K562 (cell line): ENCODE data around the gene NECTIN1. TPM values are rescaled to one million over a fixed set of nuclear protein-coding genes. Genes with fewer than 3 reads are reported as not detected.

ENCODE experiments used
- ATF1 ChIP-seq, 2 experiments: fragments of 450-650 bp in 1 of 2; IDR thresholded peaks; 2 replicates each; pipeline ENCODE4 v1.6.1; 2016; ENCODE audit warnings: missing compliant biosample characterization in 1 of 2, missing genetic modification characterization in 1 of 2
- ATF2 ChIP-seq: sonication (generic); formaldehyde crosslinking; IDR thresholded peaks from 2 replicates; pipeline ENCODE4 v1.8.1; 2022; ENCODE audit warnings: missing genetic modification reagents
- CLOCK ChIP-seq: fragments of 250-450 bp; sonication (Bioruptor Pico); IDR thresholded peaks from 2 replicates; pipeline ENCODE4 v1.4.0; 2020; ENCODE audit warnings: mild to moderate bottlenecking, moderate library complexity, borderline replicate concordance
- E2F5 ChIP-seq: sonication (generic); formaldehyde crosslinking; IDR thresholded peaks from 2 replicates; pipeline ENCODE4 v1.8.0; 2022; ENCODE audit warnings: mild to moderate bottlenecking, missing genetic modification reagents
- ETV1 ChIP-seq: fragments of 450-650 bp; conservative IDR thresholded peaks from 2 replicates; pipeline ENCODE4 v1.6.1; 2016; ENCODE audit warnings: missing genetic modification characterization, control low read depth, low read depth, missing compliant biosample characterization
- GTF2A2 ChIP-seq: IDR thresholded peaks from 2 replicates; pipeline ENCODE4 v1.6.1; 2016; ENCODE audit warnings: mild to moderate bottlenecking, missing genetic modification characterization, missing compliant biosample characterization
- HNRNPK ChIP-seq: fragments of 200-400 bp; formaldehyde crosslinking; IDR thresholded peaks from one replicate; pipeline ENCODE4 v1.6.1; 2018; ENCODE audit warnings: mild to moderate bottlenecking, low read depth, low read length; ENCODE audit not compliant: poor library complexity, severe bottlenecking
- ILF3 ChIP-seq: fragments of 450-650 bp; IDR thresholded peaks from 2 replicates; pipeline ENCODE4 v1.6.1; 2018; ENCODE audit warnings: antibody characterized with exemption, mild to moderate bottlenecking, moderate library complexity, borderline replicate concordance
- KLF16 ChIP-seq: IDR thresholded peaks from 2 replicates; pipeline ENCODE4 v1.6.1; 2016; ENCODE audit warnings: antibody characterized with exemption
- MEF2A ChIP-seq: IDR thresholded peaks from 2 replicates; pipeline ENCODE4 v1.6.1; 2011; ENCODE audit warnings: low read depth, mild to moderate bottlenecking, low read length, moderate library complexity; ENCODE audit not compliant: control insufficient read depth
- MTA1 ChIP-seq: fragments of 450-650 bp; IDR thresholded peaks from 2 replicates; pipeline ENCODE4 v1.6.1; 2017; ENCODE audit warnings: borderline replicate concordance
- NCOA4 ChIP-seq: fragments of 450-650 bp; IDR thresholded peaks from 2 replicates; pipeline ENCODE4 v1.6.1; 2018; ENCODE audit warnings: mild to moderate bottlenecking; ENCODE audit not compliant: partially characterized antibody
- NELFE ChIP-seq: IDR thresholded peaks from 2 replicates; pipeline ENCODE4 v1.6.1; 2011; ENCODE audit warnings: mild to moderate bottlenecking; ENCODE audit not compliant: insufficient read depth, insufficient read length
- PCBP1 ChIP-seq: fragments of 200-400 bp; formaldehyde crosslinking; IDR thresholded peaks from 2 replicates; pipeline ENCODE4 v1.6.1; 2018; ENCODE audit warnings: mild to moderate bottlenecking, low read depth, low read length; ENCODE audit not compliant: poor library complexity, severe bottlenecking
- PHB2 ChIP-seq: fragments of 450-650 bp; IDR thresholded peaks from 2 replicates; pipeline ENCODE4 v1.6.1; 2017; ENCODE audit warnings: low read depth
- RFX1 ChIP-seq: fragments of 450-650 bp; IDR thresholded peaks from 2 replicates; pipeline ENCODE4 v1.6.1; 2016; ENCODE audit warnings: mild to moderate bottlenecking, moderate library complexity
- SAFB2 ChIP-seq: fragments of 200-400 bp; formaldehyde crosslinking; IDR thresholded peaks from 2 replicates; pipeline ENCODE4 v1.6.1; 2018; ENCODE audit warnings: borderline replicate concordance, low read length, low read depth, moderate library complexity; ENCODE audit not compliant: severe bottlenecking
- SMARCA4 ChIP-seq: fragments of 450-650 bp; IDR thresholded peaks from 2 replicates; pipeline ENCODE4 v1.6.1; 2016
- SREBF2 ChIP-seq: sonication (generic); formaldehyde crosslinking; IDR thresholded peaks from 2 replicates; pipeline ENCODE4 v1.4.0; 2020; ENCODE audit warnings: mild to moderate bottlenecking, missing genetic modification reagents
- ZNF507 ChIP-seq: conservative IDR thresholded peaks from 2 replicates; pipeline ENCODE4 v1.6.1; 2017; ENCODE audit warnings: missing genetic modification characterization, missing compliant biosample characterization
- ZNF785 ChIP-seq: fragments of 250-450 bp; sonication (Bioruptor Pico); IDR thresholded peaks from 2 replicates; pipeline ENCODE4 v1.4.0; 2020; ENCODE audit warnings: mild to moderate bottlenecking
- ZNF79 ChIP-seq: fragments of 250-450 bp; sonication (Bioruptor Pico); IDR thresholded peaks from 2 replicates; pipeline ENCODE4 v1.4.0; 2020; ENCODE audit warnings: low read depth, mild to moderate bottlenecking, moderate library complexity
- polyA plus RNA-seq, 8 experiments: library from polyadenylated mRNA; depleted of rRNA in 4 of 8; stranded (reverse) in 5 of 8; unstranded in 3 of 8; fragments of >200 nt; fragmentation: Nextera tagmentation in 2 of 8; fragmentation: Illumina TruSeq in 1 of 8; extraction: Ambion mirVana in 2 of 8; extraction: Trizol in 1 of 8; gene quantifications; 2 replicates each; pipeline versions ENCODE4 v1.2.1 to v1.2.3, GENCODE V29; 2011 to 2014; ENCODE audit warnings: inconsistent platforms in 1 of 8, missing spikeins in 1 of 8
- total RNA-seq, 7 experiments: library from RNA; depleted of rRNA in 6 of 7; stranded (reverse); fragments of >200 nt in 6 of 7; fragmentation: Illumina TruSeq in 2 of 7; extraction: Trizol in 2 of 7; gene quantifications; 2 replicates each; pipeline versions ENCODE4 v1.2.1 to v1.2.3, GENCODE V29; 2011 to 2021; ENCODE audit warnings: low replicate concordance in 1 of 7
- TF ChIP-seq, protein P1 (sequence below): fragments of 450-650 bp; IDR thresholded peaks from 2 replicates; pipeline ENCODE4 v1.6.1; 2016; ENCODE audit warnings: borderline replicate concordance

NECTIN1 gene
- total and polyA plus RNA-seq, 9 of the 15 experiments (the other 6 are each of a cell fraction or from before 2014, with no cell fraction given), result 0.09 to 0.53 (median 0.23) TPM; not detected in 2

- no peak for TF ChIP-seq ZNF79 (CRISPR knock-in tag)
- TF ChIP-seq CLOCK (CRISPR knock-in tag), result no peak
- TF ChIP-seq E2F5 (CRISPR knock-in tag), result no peak
- peak; percentile 70; the same call in 1 of the 2 replicates for TF ChIP-seq KLF16
- no peak for TF ChIP-seq RFX1
- no peak for TF ChIP-seq SREBF2 (CRISPR knock-in tag)
- TF ChIP-seq MTA1, result no peak; the same call in 1 of the 2 replicates
- no peak for TF ChIP-seq HNRNPK
- 0 out of 2 replicates have a peak, but pooled peaks have one; percentile 16 for TF ChIP-seq ILF3
- no peak for TF ChIP-seq ETV1 (tag)
- no peak for TF ChIP-seq SAFB2
- TF ChIP-seq, protein P1, sequence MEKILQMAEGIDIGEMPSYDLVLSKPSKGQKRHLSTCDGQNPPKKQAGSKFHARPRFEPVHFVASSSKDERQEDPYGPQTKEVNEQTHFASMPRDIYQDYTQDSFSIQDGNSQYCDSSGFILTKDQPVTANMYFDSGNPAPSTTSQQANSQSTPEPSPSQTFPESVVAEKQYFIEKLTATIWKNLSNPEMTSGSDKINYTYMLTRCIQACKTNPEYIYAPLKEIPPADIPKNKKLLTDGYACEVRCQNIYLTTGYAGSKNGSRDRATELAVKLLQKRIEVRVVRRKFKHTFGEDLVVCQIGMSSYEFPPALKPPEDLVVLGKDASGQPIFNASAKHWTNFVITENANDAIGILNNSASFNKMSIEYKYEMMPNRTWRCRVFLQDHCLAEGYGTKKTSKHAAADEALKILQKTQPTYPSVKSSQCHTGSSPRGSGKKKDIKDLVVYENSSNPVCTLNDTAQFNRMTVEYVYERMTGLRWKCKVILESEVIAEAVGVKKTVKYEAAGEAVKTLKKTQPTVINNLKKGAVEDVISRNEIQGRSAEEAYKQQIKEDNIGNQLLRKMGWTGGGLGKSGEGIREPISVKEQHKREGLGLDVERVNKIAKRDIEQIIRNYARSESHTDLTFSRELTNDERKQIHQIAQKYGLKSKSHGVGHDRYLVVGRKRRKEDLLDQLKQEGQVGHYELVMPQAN, result no peak
- no peak for TF ChIP-seq NELFE
- no peak for TF ChIP-seq GTF2A2 (tag)
- no peak for TF ChIP-seq ATF1 (CRISPR knock-in tag; IDR thresholded peaks at IDR 0.05)
- peak; percentile 64 for TF ChIP-seq ATF1 (tag; IDR thresholded peaks at IDR 0.05)
- TF ChIP-seq PCBP1, result no peak
- no peak for TF ChIP-seq MEF2A
- TF ChIP-seq ZNF785 (CRISPR knock-in tag), result no peak
- TF ChIP-seq ZNF507 (tag), result no peak
- no peak for TF ChIP-seq NCOA4
- TF ChIP-seq SMARCA4, result peak; percentile 97
- TF ChIP-seq PHB2, result no peak
- TF ChIP-seq ATF2 (CRISPR knock-in tag), result no peak
Measured at GRCh38 chr11:119594639-119595249, 134.3 kb downstream of the NECTIN1 start (continued).
